Osteocyte (in vitro differentiated cells): ENCODE data around the gene PPOX. TPM values are rescaled to one million over a fixed set of nuclear protein-coding genes. Genes with fewer than 3 reads are reported as not detected.

Source experiments
- DNase-seq: peaks from one replicate; pipeline ENCODE4 v3.0.0; 2021; ENCODE audit warnings: mixed read lengths; ENCODE audit not compliant: unreplicated experiment; ENCODE audit errors: extremely low spot score
- H3K27ac Mint-ChIP-seq: one replicate; pipeline ENCODE4 v1.8.0; 2021; ENCODE audit warnings: mild to moderate bottlenecking, mixed read lengths; ENCODE audit not compliant: unreplicated experiment
- H3K27me3 Mint-ChIP-seq: one replicate; pipeline ENCODE4 v1.8.0; 2021; ENCODE audit warnings: mixed read lengths; ENCODE audit not compliant: unreplicated experiment
- H3K36me3 Mint-ChIP-seq: one replicate; pipeline ENCODE4 v1.8.0; 2021; ENCODE audit warnings: mixed read lengths; ENCODE audit not compliant: unreplicated experiment
- H3K4me1 Mint-ChIP-seq: one replicate; pipeline ENCODE4 v1.8.0; 2021; ENCODE audit warnings: mixed read lengths; ENCODE audit not compliant: unreplicated experiment
- H3K4me3 Mint-ChIP-seq: one replicate; pipeline ENCODE4 v1.8.0; 2021; ENCODE audit warnings: mild to moderate bottlenecking, moderate library complexity, mixed read lengths; ENCODE audit not compliant: unreplicated experiment
- H3K9me3 Mint-ChIP-seq: one replicate; pipeline ENCODE4 v1.8.0; 2021; ENCODE audit warnings: mixed read lengths; ENCODE audit not compliant: unreplicated experiment
- total RNA-seq: library from RNA; stranded (reverse); gene quantifications from 2 replicates; pipeline ENCODE4 v1.2.1, GENCODE V29; 2021
- TF ChIP-seq, protein P1 (sequence below): fragments of 200-600 bp; sonication (generic); IDR thresholded peaks from 2 replicates; pipeline ENCODE4 v1.5.0; 2021; ENCODE audit warnings: antibody characterized with exemption, mild to moderate bottlenecking, moderate library complexity

Gene PPOX
- total RNA-seq, 1 donor from 2014 or later = 37.9 TPM

GRCh38 chr1:161182214-161182613, 16.0 kb downstream of the PPOX start:
- Mint-ChIP-seq H3K4me3 (no peak overlapping the region), H3K9me3 (no peaks in the 10 kb centered on the region), H3K4me1 (peaks cover 26% of the 10 kb centered on the region), H3K27me3 (no peaks in the 10 kb centered on the region), H3K27ac (peak overlapping the region; percentile 1), H3K36me3 (no peaks in the 10 kb centered on the region)
- TF ChIP-seq, protein P1, sequence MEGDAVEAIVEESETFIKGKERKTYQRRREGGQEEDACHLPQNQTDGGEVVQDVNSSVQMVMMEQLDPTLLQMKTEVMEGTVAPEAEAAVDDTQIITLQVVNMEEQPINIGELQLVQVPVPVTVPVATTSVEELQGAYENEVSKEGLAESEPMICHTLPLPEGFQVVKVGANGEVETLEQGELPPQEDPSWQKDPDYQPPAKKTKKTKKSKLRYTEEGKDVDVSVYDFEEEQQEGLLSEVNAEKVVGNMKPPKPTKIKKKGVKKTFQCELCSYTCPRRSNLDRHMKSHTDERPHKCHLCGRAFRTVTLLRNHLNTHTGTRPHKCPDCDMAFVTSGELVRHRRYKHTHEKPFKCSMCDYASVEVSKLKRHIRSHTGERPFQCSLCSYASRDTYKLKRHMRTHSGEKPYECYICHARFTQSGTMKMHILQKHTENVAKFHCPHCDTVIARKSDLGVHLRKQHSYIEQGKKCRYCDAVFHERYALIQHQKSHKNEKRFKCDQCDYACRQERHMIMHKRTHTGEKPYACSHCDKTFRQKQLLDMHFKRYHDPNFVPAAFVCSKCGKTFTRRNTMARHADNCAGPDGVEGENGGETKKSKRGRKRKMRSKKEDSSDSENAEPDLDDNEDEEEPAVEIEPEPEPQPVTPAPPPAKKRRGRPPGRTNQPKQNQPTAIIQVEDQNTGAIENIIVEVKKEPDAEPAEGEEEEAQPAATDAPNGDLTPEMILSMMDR = no peak
- DNase-seq = no peak

DNA sequence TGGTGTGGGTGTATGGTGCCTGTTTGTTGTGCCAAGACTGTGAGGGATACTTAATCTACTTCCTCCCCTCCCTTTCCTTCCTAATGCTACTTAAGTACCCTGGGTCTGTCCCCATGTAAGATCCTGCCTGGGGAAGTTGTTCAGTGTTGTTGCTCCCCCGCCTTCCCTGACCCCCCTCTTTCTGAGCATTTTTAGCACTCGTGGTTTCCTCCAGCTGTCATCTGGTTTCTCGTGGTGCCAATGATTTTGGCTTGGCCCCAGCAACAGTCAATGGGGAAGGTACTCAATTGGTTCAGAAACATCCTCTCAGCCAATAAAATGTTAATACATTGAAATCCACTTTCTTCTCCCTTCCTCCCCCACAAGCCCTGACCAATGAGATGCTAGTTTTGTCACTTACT, 19.1 kb downstream of the PPOX start:
- no peak overlapping the region for H3K4me3 Mint-ChIP-seq
- H3K9me3 Mint-ChIP-seq = no peaks in the 10 kb centered on the region
- TF ChIP-seq, protein P1 = no peak
- H3K27ac Mint-ChIP-seq = no peak overlapping the region
- no peaks in the 10 kb centered on the region for H3K36me3 Mint-ChIP-seq
- H3K4me1 Mint-ChIP-seq = peaks cover 16% of the 10 kb centered on the region
- H3K27me3 Mint-ChIP-seq = no peaks in the 10 kb centered on the region
- no peak for DNase-seq

DNA sequence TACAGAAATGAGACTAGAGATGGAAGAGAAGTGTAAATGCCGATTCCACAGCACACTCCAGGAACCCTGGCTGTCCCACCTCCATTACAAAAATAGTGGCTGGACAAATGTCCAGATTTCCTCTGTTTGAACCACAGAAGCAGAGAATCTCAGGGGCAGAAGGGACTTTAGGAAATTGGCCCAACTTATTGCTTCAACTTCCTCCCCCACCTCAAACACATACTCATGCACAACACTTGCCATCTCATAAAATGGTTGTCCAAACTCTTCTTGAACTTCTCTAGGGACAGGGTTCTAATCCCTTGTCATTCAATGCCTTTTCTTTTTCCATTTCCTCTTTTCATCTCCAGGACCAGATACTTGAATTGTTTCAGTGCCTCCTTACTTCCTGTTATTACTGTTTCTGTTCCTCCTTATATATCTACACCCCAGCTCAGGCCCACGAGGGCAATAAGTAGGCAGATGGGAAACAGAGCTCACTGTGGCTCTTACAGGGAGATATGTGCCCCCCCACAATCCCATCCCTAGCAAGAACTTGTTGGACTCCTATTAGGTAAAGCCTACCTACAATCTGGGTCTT, 19.6 kb downstream of the PPOX start:
- TF ChIP-seq, protein P1 = no peak
- H3K4me3 Mint-ChIP-seq = no peak overlapping the region
- no peak overlapping the region for H3K27ac Mint-ChIP-seq
- peaks cover 16% of the 10 kb centered on the region for H3K4me1 Mint-ChIP-seq
- H3K27me3 Mint-ChIP-seq = no peaks in the 10 kb centered on the region
- DNase-seq = no peak
- no peaks in the 10 kb centered on the region for H3K9me3 Mint-ChIP-seq
- H3K36me3 Mint-ChIP-seq = no peaks in the 10 kb centered on the region

GRCh38 chr1:161187311-161187710, 21.1 kb downstream of the PPOX start:
- Mint-ChIP-seq H3K4me1 (peaks cover 14% of the 10 kb centered on the region), H3K9me3 (no peaks in the 10 kb centered on the region), H3K27ac (no peak overlapping the region), H3K36me3 (no peaks in the 10 kb centered on the region), H3K27me3 (no peaks in the 10 kb centered on the region), H3K4me3 (no peak overlapping the region)
- DNase-seq = no peak
- TF ChIP-seq, protein P1 = no peak

DNA sequence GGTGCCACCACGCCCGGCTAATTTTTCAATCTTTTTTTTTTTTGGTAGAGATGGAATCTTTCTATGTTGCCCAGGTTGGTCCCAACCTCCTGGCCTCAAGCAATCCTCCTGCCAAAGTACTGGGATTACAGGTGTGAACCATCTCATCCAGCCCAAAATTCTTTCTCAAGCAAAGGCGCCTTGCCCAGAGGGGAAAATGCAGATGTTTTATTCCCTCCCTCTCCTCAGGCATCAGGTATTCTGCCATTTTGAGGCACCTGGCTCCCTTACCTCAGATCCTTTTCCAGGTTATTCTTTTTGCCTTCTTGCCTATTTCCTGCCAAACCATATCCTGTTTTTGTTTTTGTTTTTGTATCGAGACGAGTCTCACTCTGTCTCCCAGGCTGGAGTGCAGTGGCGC, 22.2 kb downstream of the PPOX start:
- no peak overlapping the region for H3K4me3 Mint-ChIP-seq
- H3K36me3 Mint-ChIP-seq = peaks cover 2% of the 10 kb centered on the region
- H3K27ac Mint-ChIP-seq = no peak overlapping the region
- TF ChIP-seq, protein P1 = no peak
- H3K27me3 Mint-ChIP-seq = no peaks in the 10 kb centered on the region
- no peak for DNase-seq
- no peaks in the 10 kb centered on the region for H3K9me3 Mint-ChIP-seq
- H3K4me1 Mint-ChIP-seq = peaks cover 11% of the 10 kb centered on the region
